Prostate gland (tissue), 2 donors: Measurements from ENCODE around the gene SAMD9.

ENCODE experiments used
- CTCF ChIP-seq, 4 experiments: fragments of 200-600 bp in 2 of 4; fragments of 450-650 bp in 2 of 4; sonication (generic) in 2 of 4; IDR thresholded peaks; 1 replicate in 3 of 4; 2 replicates in 1 of 4; pipeline ENCODE4 v1.5.1; 2016 to 2019; ENCODE audit warnings: antibody characterized with exemption in 4 of 4, mild to moderate bottlenecking in 2 of 4, moderate library complexity in 2 of 4
- POLR2A ChIP-seq: fragments of 450-650 bp; IDR thresholded peaks from one replicate; pipeline ENCODE4 v1.6.1; 2016; ENCODE audit warnings: antibody characterized with exemption, mild to moderate bottlenecking

- TF ChIP-seq CTCF (IDR thresholded peaks at IDR 0.05) (no peak), POLR2A (no peak)
Measured at GRCh38 chr7:93148727-93149126, 30.9 kb upstream of the SAMD9 start.
